C4-2B (cell line): ENCODE measurements around the gene CAMTA1.

Experiments used
- H3K27ac ChIP-seq: fragments of 450-650 bp; 2 replicates; pipeline ENCODE4 v1.5.1; 2017
- ZFX ChIP-seq: fragments of 450-650 bp; IDR thresholded peaks from 2 replicates; pipeline ENCODE4 v1.6.1; 2017
- TF ChIP-seq, protein P1 (sequence below): fragments of 450-650 bp; conservative IDR thresholded peaks from 2 replicates; pipeline ENCODE4 v1.5.1; 2017; ENCODE audit warnings: mild to moderate bottlenecking

CAMTA1 gene

DNA sequence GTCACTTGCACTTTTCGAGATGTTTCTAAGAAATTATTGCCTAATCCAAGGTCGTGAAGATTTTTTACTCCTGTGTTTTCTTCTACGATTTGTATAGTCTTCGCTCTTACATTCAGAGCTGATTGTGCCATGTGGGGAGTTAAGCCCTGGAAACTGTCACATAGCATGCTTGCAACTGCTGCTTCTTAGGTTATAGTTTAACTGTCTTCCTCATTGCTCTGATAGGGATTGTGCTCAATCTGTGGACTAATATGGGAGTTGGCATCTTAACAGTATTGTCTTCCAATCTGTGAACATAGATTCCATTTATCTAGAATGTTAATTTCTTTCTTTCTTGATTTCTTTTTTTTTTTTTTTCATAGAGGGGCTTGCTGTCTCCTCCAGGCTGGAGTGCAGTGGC, 34.8 kb upstream of the CAMTA1 start:
- TF ChIP-seq, protein P1, sequence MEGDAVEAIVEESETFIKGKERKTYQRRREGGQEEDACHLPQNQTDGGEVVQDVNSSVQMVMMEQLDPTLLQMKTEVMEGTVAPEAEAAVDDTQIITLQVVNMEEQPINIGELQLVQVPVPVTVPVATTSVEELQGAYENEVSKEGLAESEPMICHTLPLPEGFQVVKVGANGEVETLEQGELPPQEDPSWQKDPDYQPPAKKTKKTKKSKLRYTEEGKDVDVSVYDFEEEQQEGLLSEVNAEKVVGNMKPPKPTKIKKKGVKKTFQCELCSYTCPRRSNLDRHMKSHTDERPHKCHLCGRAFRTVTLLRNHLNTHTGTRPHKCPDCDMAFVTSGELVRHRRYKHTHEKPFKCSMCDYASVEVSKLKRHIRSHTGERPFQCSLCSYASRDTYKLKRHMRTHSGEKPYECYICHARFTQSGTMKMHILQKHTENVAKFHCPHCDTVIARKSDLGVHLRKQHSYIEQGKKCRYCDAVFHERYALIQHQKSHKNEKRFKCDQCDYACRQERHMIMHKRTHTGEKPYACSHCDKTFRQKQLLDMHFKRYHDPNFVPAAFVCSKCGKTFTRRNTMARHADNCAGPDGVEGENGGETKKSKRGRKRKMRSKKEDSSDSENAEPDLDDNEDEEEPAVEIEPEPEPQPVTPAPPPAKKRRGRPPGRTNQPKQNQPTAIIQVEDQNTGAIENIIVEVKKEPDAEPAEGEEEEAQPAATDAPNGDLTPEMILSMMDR = no peak
- no peak for TF ChIP-seq ZFX
- H3K27ac ChIP-seq = no peak overlapping the region

DNA sequence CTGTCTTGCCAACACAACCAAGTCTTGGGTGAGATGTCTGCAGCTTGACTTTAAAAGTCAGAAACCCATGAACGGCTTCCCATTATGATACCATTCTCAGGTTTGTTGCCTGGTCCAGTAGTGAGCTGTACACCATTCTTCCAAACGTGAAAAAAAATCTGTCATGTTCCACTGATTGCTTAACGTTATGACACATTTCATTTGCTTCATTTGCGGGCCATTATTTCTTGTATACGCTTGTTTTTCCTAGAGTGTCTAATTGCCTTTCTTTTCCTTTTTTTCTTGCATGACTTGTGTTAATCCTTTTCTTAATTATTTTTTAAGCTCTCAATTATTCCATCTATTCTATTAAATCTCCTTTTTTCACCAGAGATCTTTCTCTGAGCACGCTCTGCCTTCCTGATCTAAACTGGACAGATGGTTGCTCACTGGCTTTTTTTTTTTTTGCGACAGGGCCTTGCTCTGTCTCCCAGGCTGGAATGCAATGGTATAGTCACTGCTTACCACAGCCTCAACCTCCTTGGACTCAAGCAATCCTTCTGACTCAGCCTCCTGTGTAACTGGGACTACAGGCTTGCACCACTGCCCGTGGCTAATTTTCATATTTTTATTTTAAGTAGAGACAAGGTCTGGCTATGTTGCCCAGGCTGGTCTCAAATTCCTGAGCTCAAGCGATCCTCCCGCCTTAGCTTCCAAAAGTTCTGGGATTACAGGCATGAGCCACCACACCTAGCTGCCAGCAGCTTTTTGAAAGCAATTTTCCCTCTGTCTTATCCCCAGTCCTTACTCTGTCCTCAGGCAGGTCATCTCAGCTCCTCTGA, 31.7 kb upstream of the CAMTA1 start:
- TF ChIP-seq ZFX = no peak
- TF ChIP-seq, protein P1 = no peak
- H3K27ac ChIP-seq = no peak overlapping the region

DNA sequence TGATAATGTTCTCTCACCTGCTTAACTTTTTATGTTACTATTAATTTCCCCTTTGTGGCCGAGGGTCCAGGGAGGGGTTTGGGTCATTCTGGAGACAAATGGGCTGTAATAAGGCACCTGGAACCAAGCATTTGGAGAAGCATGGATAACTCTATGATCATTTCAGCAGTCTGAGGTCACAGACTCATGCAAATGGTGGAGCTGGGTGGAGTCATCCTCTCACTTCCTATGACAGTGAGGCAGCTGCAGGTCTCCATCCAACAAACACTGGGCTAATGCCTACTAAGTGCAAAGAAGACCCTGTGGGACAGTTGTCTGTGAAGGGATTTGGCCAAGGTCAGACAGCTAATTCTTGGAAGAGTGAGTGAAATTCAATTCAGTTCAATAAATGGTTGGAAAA, 28.8 kb upstream of the CAMTA1 start:
- H3K27ac ChIP-seq = no peak overlapping the region
- no peak for TF ChIP-seq ZFX
- TF ChIP-seq, protein P1 = no peak

DNA sequence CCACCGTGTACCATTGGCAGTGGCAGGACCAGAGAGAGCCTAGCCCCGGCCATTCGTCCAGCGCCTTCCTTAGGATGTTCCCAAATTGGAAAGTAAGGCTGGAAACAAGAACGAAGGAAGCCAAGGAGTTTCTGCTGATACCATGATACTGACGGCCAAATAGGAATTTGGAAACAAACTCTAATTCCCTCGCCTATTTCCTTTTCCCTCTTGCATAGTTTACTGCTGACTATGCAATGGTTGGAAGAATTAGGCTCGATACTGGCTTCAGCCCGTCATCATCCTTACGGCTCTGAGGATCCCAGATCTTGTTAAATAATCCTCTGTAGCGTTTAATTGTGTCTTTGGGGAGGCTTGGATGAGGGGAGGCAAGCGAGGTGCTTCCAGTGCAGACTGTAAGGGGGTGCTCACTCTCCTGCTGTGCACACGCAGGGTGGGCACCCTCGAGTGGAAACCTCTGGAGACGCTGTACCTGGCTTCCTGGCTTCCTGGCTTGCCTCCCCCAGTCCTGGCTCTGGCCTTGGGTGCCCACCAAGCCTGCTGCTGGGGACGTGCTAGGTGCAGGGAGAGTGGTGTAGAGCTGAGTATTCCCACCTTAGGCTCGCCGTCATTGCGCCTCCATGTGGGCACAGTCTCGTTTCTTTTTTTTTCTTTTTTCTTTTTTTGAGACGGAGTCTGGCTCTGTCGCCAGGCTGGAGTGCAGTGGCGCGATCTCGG, 27.4 kb upstream of the CAMTA1 start:
- no peak for TF ChIP-seq ZFX
- TF ChIP-seq, protein P1 = no peak
- no peak overlapping the region for H3K27ac ChIP-seq

DNA sequence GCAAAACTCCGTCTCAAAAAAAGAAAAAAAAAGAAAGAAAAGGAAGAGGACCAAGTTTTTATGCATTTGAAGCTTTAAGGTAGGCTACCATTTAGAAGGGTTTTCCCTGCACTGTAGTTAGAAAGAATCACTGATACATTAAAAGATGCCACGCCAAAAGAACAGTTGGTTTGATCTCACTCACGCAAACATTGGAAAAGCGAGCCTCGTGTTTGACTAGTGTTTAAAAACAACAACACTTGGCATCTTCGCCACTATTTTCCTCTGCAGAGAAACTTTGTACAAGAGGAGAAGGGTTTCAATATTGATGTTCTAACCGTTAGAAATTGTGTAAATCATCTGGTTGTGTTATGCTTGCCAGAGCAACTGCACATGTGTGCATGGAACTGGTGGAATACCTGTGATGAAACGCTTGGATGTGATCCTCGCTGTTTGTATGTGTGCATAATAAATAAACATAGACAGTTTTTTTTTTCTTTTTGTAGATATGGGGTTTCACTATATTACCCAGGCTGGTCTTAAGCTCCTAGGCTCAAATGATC, 24.0 kb upstream of the CAMTA1 start:
- no peak for TF ChIP-seq ZFX
- TF ChIP-seq, protein P1 = no peak
- H3K27ac ChIP-seq = no peak overlapping the region

DNA sequence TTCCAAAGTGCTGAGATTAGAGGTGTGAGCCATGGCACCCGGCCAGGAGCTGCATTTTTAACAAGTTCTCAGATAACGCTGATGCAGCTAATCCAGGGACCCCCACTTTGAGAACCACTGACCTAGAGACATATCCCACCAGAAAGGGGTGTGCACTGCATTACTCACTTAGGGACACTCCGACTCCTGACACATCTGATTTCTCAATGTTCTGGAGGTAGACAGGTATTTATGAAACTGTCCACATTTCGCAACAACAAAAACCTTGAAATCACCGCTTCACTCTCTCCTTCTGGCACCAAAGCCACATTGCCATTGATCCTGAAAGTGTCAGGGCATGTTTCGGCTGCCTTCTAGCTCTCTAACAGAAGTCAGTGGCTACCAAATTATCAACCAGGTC, 23.2 kb upstream of the CAMTA1 start:
- no peak overlapping the region for H3K27ac ChIP-seq
- TF ChIP-seq, protein P1 = no peak
- no peak for TF ChIP-seq ZFX
